Activated B cell treated with CpG ODN at 0.5 μM for 24 hours (primary cell): ENCODE data around the gene RNPEP. TPM values are rescaled to one million over a fixed set of nuclear protein-coding genes. Genes with fewer than 3 reads are reported as not detected.

ENCODE experiments used
- ATAC-seq: fragments of 200-7000 bp; cut with Tn5 transposase; one replicate; pipeline ENCODE4 v1.10.0; 2021; ENCODE audit warnings: low read depth, mild to moderate bottlenecking, moderate library complexity
- CTCF ChIA-PET: fragments of 350-600 bp; sonication (Branson Sonifier 250); formaldehyde crosslinking; loops from one replicate; lab custom pipeline; 2021; ENCODE audit warnings: antibody characterized with exemption; lab: Charles Lee
- POLR2A ChIA-PET: fragments of 350-600 bp; sonication (Branson Sonifier 250); formaldehyde crosslinking; loops from one replicate; lab custom pipeline; 2021; ENCODE audit warnings: antibody characterized with exemption; lab: Charles Lee
- DNase-seq: peaks from one replicate; pipeline ENCODE4 v3.0.0; 2022
- H3K27ac Mint-ChIP-seq: one replicate; pipeline ENCODE4 v1.8.0; 2020; ENCODE audit warnings: mixed read lengths
- H3K27me3 Mint-ChIP-seq: one replicate; pipeline ENCODE4 v1.8.0; 2021; ENCODE audit warnings: mixed read lengths
- H3K36me3 Mint-ChIP-seq: one replicate; pipeline ENCODE4 v1.8.0; 2021; ENCODE audit warnings: low read depth, mixed read lengths
- H3K4me1 Mint-ChIP-seq: one replicate; pipeline ENCODE4 v1.8.0; 2021; ENCODE audit warnings: mixed read lengths
- H3K4me3 Mint-ChIP-seq: one replicate; pipeline ENCODE4 v1.8.0; 2020; ENCODE audit warnings: mild to moderate bottlenecking, mixed read lengths
- H3K9me3 Mint-ChIP-seq: one replicate; pipeline ENCODE4 v1.8.0; 2020; ENCODE audit warnings: mixed read lengths
- intact Hi-C: fragments of 100-400 bp; cut with micrococcal nuclease; formaldehyde crosslinking; loops from one replicate; pipeline ENCODE4 v1.15.1; 2024
- total RNA-seq: library from RNA; stranded (reverse); gene quantifications from 2 replicates; pipeline ENCODE4 v1.2.3, GENCODE V29; 2022
- TF ChIP-seq, protein P1 (sequence below): fragments of 200-600 bp; IDR thresholded peaks from one replicate; pipeline ENCODE4 v1.8.0; 2022; ENCODE audit warnings: antibody characterized with exemption, mild to moderate bottlenecking

Gene RNPEP
- total RNA-seq, 1 donor from 2014 or later, result 37.3 TPM

DNA sequence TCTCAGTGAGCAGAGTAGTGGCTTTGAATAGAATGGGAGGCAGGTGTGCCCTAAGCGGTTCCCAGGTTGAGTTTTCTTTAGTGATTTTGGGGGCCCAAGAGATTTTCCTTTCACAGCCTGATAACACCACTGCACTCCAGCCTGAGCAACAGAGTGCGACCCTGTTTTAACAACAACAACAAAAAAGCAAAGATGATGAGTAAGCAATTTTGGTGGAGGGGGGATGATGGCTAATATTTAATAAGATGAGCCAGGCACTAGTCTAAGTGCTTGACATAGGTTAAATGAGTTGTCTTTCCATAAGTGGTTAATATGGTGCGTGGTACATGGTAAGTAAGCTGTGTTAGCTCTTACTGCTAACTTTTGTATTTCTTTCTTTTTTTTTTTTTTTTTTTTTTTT lies 2.0 kb downstream of the RNPEP start:
- intact Hi-C loops, result no loop called here
- TF ChIP-seq, protein P1, sequence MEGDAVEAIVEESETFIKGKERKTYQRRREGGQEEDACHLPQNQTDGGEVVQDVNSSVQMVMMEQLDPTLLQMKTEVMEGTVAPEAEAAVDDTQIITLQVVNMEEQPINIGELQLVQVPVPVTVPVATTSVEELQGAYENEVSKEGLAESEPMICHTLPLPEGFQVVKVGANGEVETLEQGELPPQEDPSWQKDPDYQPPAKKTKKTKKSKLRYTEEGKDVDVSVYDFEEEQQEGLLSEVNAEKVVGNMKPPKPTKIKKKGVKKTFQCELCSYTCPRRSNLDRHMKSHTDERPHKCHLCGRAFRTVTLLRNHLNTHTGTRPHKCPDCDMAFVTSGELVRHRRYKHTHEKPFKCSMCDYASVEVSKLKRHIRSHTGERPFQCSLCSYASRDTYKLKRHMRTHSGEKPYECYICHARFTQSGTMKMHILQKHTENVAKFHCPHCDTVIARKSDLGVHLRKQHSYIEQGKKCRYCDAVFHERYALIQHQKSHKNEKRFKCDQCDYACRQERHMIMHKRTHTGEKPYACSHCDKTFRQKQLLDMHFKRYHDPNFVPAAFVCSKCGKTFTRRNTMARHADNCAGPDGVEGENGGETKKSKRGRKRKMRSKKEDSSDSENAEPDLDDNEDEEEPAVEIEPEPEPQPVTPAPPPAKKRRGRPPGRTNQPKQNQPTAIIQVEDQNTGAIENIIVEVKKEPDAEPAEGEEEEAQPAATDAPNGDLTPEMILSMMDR, result no peak
- Mint-ChIP-seq H3K9me3 (no peaks in the 10 kb centered on the region), H3K27ac (no peak overlapping the region), H3K27me3 (no peaks in the 10 kb centered on the region), H3K36me3 (peaks cover 16% of the 10 kb centered on the region), H3K4me1 (peaks cover 19% of the 10 kb centered on the region), H3K4me3 (no peak overlapping the region)
- ATAC-seq (no peak), DNase-seq (no peak)
- ChIA-PET CTCF (interaction anchor here (1.4 kb wide), 1 partner anchor 11 kb away, joined by 3 read pairs; no protein-coding TSS in a partner anchor), POLR2A (no interaction called here)

DNA sequence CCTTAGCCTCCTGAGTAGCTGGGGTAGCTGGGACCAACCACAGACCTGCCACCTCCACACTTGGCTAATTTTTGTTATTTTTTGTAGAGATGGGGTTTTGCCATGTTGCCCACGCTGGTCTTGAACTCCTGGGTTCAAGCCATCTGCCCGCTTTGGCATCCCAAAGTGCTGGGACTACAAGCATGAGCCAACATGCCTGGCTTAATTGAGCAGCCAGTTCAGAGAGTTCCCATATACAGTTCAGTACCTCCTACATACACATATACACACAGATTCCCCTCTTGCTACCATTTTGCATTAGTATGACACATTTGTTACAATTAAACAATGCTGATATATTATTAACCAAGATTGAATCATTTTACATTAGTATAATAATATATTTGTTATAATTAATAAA lies 2.9 kb downstream of the RNPEP start:
- DNase-seq (no peak), ATAC-seq (no peak)
- intact Hi-C loops, result no loop called here
- Mint-ChIP-seq H3K36me3 (peaks cover 25% of the 10 kb centered on the region), H3K27ac (no peak overlapping the region), H3K9me3 (no peaks in the 10 kb centered on the region), H3K27me3 (no peaks in the 10 kb centered on the region), H3K4me3 (no peak overlapping the region), H3K4me1 (peaks cover 19% of the 10 kb centered on the region)
- POLR2A ChIA-PET, result no interaction called here
- CTCF ChIA-PET, result interaction anchor here (1.3 kb wide), 1 partner anchor 89 kb away, joined by 3 read pairs; no protein-coding TSS in a partner anchor
- TF ChIP-seq, protein P1, result no peak

DNA sequence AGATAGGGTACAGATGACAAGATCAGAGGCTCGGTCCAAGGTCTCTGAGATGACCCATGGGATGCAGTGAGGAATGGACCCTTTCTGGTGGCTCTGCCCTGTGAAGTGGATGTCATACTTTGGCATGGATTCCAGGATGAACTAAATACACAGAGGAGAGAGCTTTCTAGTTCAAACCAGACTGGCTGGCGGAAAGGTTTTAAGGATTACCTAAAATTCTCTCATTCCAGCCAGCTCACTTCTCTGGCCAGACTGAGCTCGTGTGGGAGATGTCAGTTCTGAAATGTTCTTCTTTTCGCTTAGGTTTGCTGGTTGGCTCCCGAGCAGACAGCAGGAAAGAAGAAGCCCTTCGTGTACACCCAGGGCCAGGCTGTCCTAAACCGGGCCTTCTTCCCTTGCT lies 6.2 kb downstream of the RNPEP start:
- Mint-ChIP-seq H3K4me1 (peaks cover 6% of the 10 kb centered on the region), H3K27me3 (no peaks in the 10 kb centered on the region), H3K36me3 (peaks cover 45% of the 10 kb centered on the region), H3K9me3 (no peaks in the 10 kb centered on the region), H3K27ac (no peak overlapping the region), H3K4me3 (no peak overlapping the region)
- POLR2A ChIA-PET, result interaction anchor here (0.6 to 1.4 kb wide), 2 partner anchors 11 to 44 kb away, joined by 3 to 7 read pairs; no protein-coding TSS in a partner anchor
- ATAC-seq (no peak), DNase-seq (no peak)
- TF ChIP-seq, protein P1, result no peak
- intact Hi-C loops, result no loop called here
- CTCF ChIA-PET, result interaction anchor here (0.7 to 1.2 kb wide), 3 partner anchors 11 to 111 kb away, joined by 3 read pairs; no protein-coding TSS in a partner anchor

GRCh38 chr1:201989354-201990128 lies 7.1 kb downstream of the RNPEP start:
- Mint-ChIP-seq H3K4me1 (no peaks in the 10 kb centered on the region), H3K36me3 (peaks cover 54% of the 10 kb centered on the region), H3K9me3 (no peaks in the 10 kb centered on the region), H3K27me3 (no peaks in the 10 kb centered on the region), H3K4me3 (no peak overlapping the region), H3K27ac (no peak overlapping the region)
- intact Hi-C loops, result no loop called here
- DNase-seq, result no peak
- CTCF ChIA-PET, result interaction anchor here (1.0 kb wide), 1 partner anchor 112 kb away, joined by 3 read pairs; no protein-coding TSS in a partner anchor
- TF ChIP-seq, protein P1, result no peak
- POLR2A ChIA-PET, result no interaction called here
- ATAC-seq, result no peak

- no peak overlapping the region for H3K27ac Mint-ChIP-seq
- CTCF ChIA-PET, result no interaction called here
- DNase-seq (no peak), ATAC-seq (no peak)
- H3K9me3 Mint-ChIP-seq, result no peaks in the 10 kb centered on the region
- peaks cover 58% of the 10 kb centered on the region for H3K36me3 Mint-ChIP-seq
- no peaks in the 10 kb centered on the region for H3K27me3 Mint-ChIP-seq
- H3K4me3 Mint-ChIP-seq, result no peak overlapping the region
- TF ChIP-seq, protein P1, result no peak
- no peaks in the 10 kb centered on the region for H3K4me1 Mint-ChIP-seq
- POLR2A ChIA-PET, result no interaction called here
- intact Hi-C loops, result no loop called here
Measured at GRCh38 chr1:201990427-201990826, 8.0 kb downstream of the RNPEP start.
